Central memory CD8-positive, alpha-beta T cell (primary cell): ENCODE data around the gene LBHD2.

Experiments used
- ATAC-seq: fragments of 150-1000 bp; cut with Tn5 transposase; replicated peaks from 2 replicates; pipeline ENCODE4 v1.10.0; 2022; ENCODE audit warnings: mild to moderate bottlenecking, moderate FRiP score, moderate number of reproducible peaks; ENCODE audit not compliant: poor library complexity, severe bottlenecking; ENCODE audit errors: extremely low read depth
- DNase-seq, 2 donors: peaks; one replicate each; pipeline ENCODE4 v3.0.0; 2021; ENCODE audit warnings: low spot score in 2 of 2
- H3K27ac Mint-ChIP-seq: one replicate; pipeline ENCODE4 v1.8.0; 2022; ENCODE audit warnings: low read depth, mild to moderate bottlenecking, moderate library complexity, mixed read lengths
- H3K27me3 Mint-ChIP-seq: one replicate; pipeline ENCODE4 v1.8.0; 2022; ENCODE audit warnings: mixed read lengths
- H3K36me3 Mint-ChIP-seq: one replicate; pipeline ENCODE4 v1.8.0; 2022; ENCODE audit warnings: mild to moderate bottlenecking, moderate library complexity, mixed read lengths; ENCODE audit not compliant: insufficient read depth
- H3K4me1 Mint-ChIP-seq: one replicate; pipeline ENCODE4 v1.8.0; 2022; ENCODE audit warnings: mixed read lengths
- H3K4me3 Mint-ChIP-seq: one replicate; pipeline ENCODE4 v1.8.0; 2022; ENCODE audit warnings: mild to moderate bottlenecking, moderate library complexity, mixed read lengths
- H3K9me3 Mint-ChIP-seq: one replicate; pipeline ENCODE4 v1.8.0; 2022; ENCODE audit warnings: mixed read lengths

The LBHD2 gene

DNA sequence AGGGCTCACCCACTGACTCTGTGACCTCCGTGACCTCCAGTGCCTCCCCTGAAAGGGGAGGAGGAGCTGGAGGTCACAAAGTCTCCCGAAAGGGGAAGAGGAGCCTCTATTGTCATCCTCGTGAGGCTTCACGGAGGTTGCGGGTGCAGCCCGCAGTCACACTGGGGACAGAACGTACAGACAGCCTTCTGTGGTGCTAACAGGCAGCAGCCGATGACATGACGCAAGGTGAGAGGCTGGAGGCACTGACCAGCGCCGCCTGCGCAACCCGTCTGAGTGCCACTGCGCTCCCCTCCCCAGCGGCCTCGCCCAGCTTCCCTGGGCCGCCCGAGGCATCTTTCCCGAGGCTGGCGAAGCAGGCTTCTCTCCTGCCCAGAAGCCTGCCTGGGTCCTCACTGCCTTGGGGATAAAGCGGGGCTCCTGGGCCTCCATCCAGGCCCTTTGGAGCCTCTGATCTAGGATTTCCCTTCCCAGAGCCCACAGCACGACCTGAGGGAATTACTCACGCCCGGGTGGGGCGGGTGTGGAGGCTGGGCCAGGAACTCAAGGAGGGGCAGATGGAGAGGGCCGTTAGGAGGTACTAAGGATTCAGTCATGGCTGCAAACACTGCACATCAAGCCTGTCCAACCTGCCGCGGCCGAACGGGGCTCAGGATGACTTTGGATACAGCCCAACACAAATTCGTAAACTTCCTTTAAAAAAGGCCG is 12.3 kb upstream of the LBHD2 start:
- no peak overlapping the region for H3K4me3 Mint-ChIP-seq
- no peaks in the 10 kb centered on the region for H3K4me1 Mint-ChIP-seq
- DNase-seq (no peak), ATAC-seq (no peak)
- H3K9me3 Mint-ChIP-seq, result no peaks in the 10 kb centered on the region
- peaks cover 32% of the 10 kb centered on the region for H3K27me3 Mint-ChIP-seq
- no peak overlapping the region for H3K27ac Mint-ChIP-seq
- H3K36me3 Mint-ChIP-seq, result no peaks in the 10 kb centered on the region

DNA sequence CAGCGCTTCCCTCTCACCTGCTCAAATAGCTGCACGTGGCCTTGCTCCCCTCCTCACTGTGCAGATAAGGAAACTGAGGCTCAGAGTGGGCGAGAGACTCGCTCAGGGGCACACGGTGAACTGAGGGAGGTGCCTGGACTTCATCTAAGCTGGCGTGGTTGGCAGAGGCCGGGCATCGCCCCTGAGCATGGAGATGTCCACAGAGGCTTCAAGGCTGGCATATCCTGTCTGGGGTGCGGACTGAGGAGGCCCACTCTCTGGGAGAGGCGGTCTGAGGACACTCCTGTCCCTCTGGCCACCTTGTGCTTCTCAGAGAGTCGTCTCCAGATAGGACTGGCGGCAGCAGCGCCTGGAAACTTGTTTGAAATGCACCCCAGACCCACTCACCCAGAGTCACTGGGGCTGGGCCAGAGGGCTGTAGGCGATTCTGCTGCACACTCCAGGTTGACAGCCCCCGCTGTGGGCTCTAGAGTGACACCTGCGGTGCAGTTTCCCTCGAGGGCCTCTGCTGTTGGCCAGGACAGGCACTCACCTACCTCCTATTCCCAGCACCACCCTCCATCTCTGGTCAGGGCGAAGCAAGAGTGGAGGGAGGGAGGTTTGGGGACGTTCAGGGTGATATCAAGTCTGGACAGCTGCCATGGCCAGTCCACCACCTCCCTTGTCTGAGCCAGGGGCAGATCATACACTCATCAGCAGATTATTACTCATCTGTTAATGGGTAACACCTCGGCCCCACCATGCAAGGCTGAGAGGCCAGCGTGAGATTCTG is 11.2 kb upstream of the LBHD2 start:
- Mint-ChIP-seq H3K9me3 (no peaks in the 10 kb centered on the region), H3K36me3 (no peaks in the 10 kb centered on the region), H3K4me3 (no peak overlapping the region), H3K27ac (no peak overlapping the region), H3K27me3 (peaks cover 32% of the 10 kb centered on the region), H3K4me1 (no peaks in the 10 kb centered on the region)
- DNase-seq (no peak), ATAC-seq (no peak)

DNA sequence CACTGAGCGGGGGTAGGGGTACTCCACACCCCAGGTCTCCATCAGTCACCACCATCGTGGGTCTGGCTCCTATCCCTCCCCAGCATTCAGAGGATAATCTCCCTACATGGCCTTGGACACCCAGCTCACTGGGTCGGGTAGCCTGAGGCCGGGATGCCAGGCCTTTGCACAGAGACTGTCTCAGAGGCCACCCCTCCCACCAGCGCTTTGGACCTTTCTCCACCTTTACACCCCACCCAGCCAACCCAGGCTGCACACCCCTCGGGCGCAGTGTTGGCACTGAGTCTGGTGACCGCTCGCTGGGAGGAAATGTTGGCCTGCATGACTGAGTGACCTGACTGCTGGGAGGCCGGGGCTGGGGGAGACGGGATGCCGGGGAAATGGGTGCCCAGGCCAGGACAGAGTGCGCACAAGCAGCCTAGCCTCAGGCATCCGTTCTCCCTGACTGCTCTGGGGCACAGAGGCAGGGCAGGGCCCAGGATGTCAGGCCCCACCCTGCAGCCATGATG is 10.6 kb upstream of the LBHD2 start:
- Mint-ChIP-seq H3K27me3 (peaks cover 30% of the 10 kb centered on the region), H3K36me3 (no peaks in the 10 kb centered on the region), H3K27ac (no peak overlapping the region), H3K9me3 (no peaks in the 10 kb centered on the region), H3K4me1 (no peaks in the 10 kb centered on the region), H3K4me3 (no peak overlapping the region)
- DNase-seq (no peak), ATAC-seq (no peak)

DNA sequence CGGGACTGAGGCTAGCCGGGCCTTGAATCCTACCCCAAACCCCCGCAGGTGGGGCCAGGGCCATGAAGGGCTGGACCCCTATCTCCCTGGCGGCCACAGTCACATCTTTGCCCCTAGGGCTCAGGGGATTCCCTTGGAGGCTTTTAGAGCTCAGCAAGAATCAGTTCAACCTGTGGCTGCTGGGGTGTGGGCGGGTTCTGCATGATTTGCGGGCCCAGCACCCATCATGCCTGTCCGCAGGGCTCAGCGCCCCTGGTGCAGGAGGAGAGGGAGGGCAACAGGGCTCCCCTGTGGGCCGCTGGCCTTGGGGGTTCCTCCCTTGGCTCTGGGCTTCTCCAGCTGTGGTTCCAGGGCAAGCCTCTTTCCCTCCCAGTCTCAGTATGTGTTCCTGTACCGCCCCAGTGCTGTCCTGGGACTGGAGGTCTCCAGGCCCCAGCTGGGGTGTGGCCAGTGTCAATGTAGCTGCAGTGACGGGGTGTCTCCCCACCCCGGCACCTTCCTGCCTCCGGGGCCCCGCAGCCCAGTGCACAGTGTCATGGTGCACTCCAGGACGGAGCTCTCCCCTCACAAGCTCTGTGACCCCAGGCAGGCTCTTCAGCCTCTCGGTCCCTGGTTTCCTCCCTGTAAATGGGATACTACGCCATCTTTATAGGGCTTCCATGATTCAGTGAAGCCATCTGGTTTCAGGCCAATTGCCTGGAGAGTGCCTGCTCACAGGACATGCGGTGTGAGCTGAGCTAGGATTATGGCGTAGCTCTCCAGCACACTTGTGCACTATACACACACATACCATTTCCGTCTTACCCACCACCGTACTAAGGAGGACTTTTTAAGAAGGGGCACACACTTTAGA is 9.9 kb upstream of the LBHD2 start:
- ATAC-seq (no peak), DNase-seq (no peak)
- no peaks in the 10 kb centered on the region for H3K4me1 Mint-ChIP-seq
- H3K9me3 Mint-ChIP-seq, result no peaks in the 10 kb centered on the region
- H3K36me3 Mint-ChIP-seq, result no peaks in the 10 kb centered on the region
- no peak overlapping the region for H3K27ac Mint-ChIP-seq
- no peak overlapping the region for H3K4me3 Mint-ChIP-seq
- H3K27me3 Mint-ChIP-seq, result peaks cover 24% of the 10 kb centered on the region

DNA sequence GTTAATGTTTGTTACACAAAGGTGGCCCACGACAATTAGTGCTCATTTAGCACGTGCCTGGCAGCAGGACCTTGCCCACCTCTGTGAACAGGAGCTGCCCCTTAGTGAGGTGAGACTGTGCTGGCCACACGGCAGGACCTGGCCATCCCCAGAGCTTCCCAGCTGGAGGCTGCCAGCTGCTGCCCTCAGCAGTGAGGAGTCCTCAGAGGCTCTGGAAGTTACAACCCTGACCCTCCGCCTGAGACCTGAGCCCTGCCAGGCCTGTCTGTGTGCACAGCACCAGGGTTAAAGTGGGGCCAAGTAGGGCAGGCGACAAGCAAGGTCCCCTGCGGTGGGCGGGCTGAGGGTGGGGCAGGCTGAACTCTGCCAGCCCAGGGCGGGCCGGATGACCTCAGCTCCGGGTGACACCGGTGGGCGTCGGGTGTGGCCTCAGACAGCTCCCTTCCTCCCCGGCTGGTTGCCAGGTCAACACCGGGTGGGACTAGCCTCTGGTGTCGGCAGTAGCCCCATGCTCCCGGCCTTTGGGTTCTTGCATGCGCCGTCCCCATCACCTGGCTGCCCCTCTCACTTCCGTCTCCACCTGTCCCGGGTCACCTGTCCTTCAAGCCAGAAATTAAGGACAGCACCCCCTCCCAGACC is 9.2 kb upstream of the LBHD2 start:
- Mint-ChIP-seq H3K27me3 (peaks cover 16% of the 10 kb centered on the region), H3K4me1 (no peaks in the 10 kb centered on the region), H3K9me3 (no peaks in the 10 kb centered on the region), H3K27ac (no peak overlapping the region), H3K36me3 (no peaks in the 10 kb centered on the region), H3K4me3 (no peak overlapping the region)
- ATAC-seq (no peak), DNase-seq (no peak)

DNA sequence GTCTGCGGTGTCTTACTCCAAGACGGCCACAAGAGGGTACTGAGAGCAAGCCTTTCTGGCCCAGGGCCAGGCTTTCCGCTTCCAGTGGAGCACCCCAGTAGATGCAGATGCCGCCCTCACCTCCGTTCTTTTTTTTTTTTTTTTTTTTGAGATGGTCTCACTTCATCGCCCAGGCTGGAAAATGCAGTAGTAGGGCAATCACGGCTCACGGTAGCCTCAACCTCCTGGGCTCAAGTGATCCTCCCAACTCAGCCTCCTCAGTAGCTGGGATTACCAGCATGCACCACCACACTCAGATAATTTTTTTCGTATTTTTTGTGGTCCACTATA is 5.6 kb upstream of the LBHD2 start:
- Mint-ChIP-seq H3K27ac (no peak overlapping the region), H3K27me3 (no peaks in the 10 kb centered on the region), H3K9me3 (no peaks in the 10 kb centered on the region), H3K36me3 (no peaks in the 10 kb centered on the region), H3K4me1 (no peaks in the 10 kb centered on the region), H3K4me3 (no peak overlapping the region)
- DNase-seq, result peak; percentile 47 to 59
- ATAC-seq, result peak; percentile 77

DNA sequence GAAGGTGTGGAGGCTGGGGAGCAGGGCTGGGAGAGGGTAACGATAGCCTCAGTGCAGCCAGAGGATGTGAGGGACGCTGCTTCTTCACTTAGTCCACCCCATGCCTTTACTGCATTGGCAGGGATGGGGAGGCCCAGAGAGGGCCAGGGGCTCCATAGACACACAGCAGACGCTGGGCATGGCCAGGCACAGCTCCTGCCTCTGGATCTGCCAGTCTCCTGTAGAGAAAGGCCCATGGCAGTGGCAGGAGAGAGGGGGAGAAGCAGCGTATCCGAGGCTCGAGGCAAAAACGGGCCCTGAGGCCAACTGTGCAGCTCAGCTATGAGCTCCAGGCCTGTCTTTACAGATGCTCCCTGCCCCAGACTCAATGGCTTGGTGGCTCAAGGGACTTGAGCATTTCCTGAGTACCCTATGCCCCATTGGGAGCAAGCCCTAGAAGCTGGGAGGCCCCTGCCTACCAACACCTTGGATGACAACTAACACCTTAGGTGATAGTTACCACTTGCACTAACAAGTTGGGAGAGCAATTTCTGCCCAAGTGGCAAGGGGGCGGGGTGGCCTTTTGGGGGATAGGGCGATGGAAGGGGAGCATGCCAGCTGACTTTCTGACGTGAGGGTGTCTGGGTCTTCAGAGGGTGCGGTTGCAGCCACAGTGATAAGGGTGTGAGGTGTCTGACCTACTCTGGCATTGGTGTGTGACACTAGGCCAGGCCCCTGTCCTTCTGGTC is 5.0 kb upstream of the LBHD2 start:
- Mint-ChIP-seq H3K4me1 (no peaks in the 10 kb centered on the region), H3K4me3 (no peak overlapping the region), H3K27ac (no peak overlapping the region), H3K27me3 (no peaks in the 10 kb centered on the region), H3K36me3 (no peaks in the 10 kb centered on the region), H3K9me3 (no peaks in the 10 kb centered on the region)
- ATAC-seq (no peak), DNase-seq (no peak)

DNA sequence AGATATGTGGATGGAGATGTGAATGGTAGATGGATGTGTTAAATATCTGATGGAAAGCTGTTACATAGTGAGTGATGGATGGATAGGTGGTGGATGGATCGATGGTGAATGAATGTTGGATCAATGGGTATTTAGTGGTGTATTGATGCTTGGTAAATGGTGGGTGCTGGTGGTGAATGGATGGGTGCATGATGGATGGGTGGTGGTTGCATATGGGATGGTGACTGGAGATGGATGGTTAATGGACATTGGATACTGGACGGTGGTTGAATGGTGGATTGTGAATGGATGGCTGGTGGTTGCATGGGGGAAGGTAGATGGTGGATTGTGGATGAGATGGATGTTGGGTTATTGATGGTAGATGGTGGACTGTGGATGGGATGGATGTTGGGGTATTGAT is 2.1 kb upstream of the LBHD2 start:
- DNase-seq (no peak), ATAC-seq (no peak)
- H3K27me3 Mint-ChIP-seq, result peaks cover 6% of the 10 kb centered on the region
- no peaks in the 10 kb centered on the region for H3K36me3 Mint-ChIP-seq
- H3K4me3 Mint-ChIP-seq, result no peak overlapping the region
- no peaks in the 10 kb centered on the region for H3K9me3 Mint-ChIP-seq
- no peak overlapping the region for H3K27ac Mint-ChIP-seq
- H3K4me1 Mint-ChIP-seq, result no peaks in the 10 kb centered on the region

DNA sequence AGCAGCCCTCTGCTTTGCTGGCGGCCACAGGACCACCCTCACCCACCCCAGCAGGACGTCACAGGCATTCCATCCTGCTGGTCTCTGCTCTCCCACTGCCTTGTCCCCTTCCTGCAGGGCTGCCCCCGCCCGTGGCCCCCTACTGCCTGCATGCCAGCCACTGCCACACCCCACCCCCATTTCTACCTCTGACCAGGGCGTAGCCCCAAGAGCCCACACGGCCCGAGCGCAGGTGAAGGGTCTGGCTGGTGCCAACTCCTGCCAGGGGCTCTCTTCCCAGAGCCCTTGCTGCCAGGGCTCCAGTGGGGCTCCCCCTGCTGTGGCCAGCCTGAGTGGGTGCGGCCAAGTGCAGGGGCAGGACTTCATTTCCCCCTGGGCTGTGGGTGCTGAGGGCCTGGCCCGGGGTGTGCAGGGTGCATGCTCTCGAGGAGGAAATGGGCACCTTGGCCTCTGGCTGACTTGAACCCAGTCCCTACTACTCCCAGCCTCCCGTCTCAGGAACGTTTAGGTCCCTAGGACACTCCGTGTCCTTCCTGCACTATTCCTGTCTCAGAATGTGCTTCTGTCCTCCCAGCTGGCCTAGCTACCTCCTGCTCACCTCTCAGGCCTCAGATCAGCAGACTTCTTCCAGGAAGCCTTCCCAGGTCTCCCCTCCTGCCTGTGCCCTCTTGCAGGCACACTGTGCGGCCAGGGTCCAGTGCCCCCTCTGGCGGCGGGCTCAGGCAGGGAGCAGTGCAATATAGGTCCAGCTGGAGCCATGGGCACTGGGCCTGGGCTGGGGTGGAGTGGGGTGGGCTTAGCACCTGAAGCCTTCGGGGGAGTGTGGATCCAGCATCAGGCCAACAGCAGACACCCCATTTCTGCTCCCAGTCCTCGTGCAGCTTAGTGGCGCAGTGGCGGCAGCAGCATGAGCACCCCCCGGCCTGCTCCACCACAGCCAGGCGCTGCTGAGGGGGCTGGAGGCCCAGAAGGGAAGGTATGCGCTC is 1.4 kb downstream of the LBHD2 start:
- Mint-ChIP-seq H3K27me3 (peaks cover 10% of the 10 kb centered on the region), H3K27ac (no peak overlapping the region), H3K36me3 (no peaks in the 10 kb centered on the region), H3K4me1 (no peaks in the 10 kb centered on the region), H3K4me3 (no peak overlapping the region), H3K9me3 (no peaks in the 10 kb centered on the region)
- DNase-seq (no peak), ATAC-seq (no peak)

DNA sequence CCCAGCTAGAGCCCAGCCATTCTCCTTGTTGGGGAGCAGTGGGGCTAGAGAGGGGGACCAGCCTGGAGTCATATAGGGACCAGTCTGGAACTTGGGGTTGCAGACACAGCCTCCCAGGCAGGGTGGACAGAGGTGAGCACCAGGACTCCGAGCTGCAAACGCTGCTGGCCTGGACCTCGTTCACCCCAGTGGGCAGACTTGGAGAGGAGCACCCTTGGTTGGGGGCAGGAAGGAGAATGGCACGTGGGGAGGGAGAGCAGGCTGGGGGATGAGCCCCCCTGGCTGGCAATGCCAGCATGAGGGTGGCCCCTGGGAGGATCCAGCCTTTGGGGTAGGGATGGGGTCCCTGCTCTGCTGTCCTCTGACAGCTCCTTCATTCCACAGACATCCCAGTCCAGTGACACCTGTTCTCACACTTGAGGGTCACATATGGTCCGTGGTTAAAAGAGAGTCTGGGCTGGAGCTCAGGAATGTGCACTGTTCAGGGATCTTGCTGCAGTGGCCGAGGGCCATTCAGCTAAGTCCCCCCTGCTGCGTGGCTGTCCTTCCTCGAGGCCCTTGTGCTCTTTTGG is 2.8 kb downstream of the LBHD2 start:
- no peak overlapping the region for H3K4me3 Mint-ChIP-seq
- H3K27me3 Mint-ChIP-seq, result peaks cover 10% of the 10 kb centered on the region
- H3K36me3 Mint-ChIP-seq, result no peaks in the 10 kb centered on the region
- DNase-seq (no peak), ATAC-seq (no peak)
- no peak overlapping the region for H3K27ac Mint-ChIP-seq
- H3K4me1 Mint-ChIP-seq, result no peaks in the 10 kb centered on the region
- no peaks in the 10 kb centered on the region for H3K9me3 Mint-ChIP-seq

DNA sequence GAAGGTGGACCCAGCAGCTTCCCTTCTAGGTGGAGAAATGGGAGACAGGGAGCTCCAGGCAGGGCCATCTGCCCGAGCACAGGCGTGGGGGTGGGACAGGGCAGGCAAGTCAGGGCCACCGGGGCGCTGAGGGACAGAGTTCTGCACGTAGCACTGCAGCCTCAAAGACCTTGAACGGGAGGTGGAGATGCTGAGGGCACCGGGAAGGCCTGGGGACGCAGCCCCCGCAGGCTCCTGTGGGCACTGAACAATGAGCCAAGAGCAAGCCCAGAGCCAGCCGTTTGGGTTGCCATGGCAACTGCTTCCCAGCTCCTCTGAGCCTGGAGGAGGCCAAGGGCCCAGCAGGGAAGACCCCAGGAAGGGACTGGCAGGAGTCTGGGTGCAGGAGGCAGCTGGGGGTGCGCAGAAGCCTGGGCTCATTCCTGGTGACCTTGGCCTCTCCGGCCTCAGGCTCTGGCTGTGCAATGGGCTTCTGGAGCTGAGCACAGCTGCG is 3.4 kb downstream of the LBHD2 start:
- Mint-ChIP-seq H3K4me1 (no peaks in the 10 kb centered on the region), H3K4me3 (no peak overlapping the region), H3K27ac (no peak overlapping the region), H3K36me3 (no peaks in the 10 kb centered on the region), H3K27me3 (peaks cover 10% of the 10 kb centered on the region), H3K9me3 (no peaks in the 10 kb centered on the region)
- no peak for DNase-seq
- ATAC-seq, result no peak
